DMS114 treated with DMSO at 0.1 percent for 48 hours (cell line): ENCODE results near the gene ZDHHC8.

Source experiments
- DNase-seq: peaks from one replicate; lab custom pipeline; 2025; ENCODE audit not compliant: unreplicated experiment; lab: John Stamatoyannopoulos, UW

The ZDHHC8 gene

DNA sequence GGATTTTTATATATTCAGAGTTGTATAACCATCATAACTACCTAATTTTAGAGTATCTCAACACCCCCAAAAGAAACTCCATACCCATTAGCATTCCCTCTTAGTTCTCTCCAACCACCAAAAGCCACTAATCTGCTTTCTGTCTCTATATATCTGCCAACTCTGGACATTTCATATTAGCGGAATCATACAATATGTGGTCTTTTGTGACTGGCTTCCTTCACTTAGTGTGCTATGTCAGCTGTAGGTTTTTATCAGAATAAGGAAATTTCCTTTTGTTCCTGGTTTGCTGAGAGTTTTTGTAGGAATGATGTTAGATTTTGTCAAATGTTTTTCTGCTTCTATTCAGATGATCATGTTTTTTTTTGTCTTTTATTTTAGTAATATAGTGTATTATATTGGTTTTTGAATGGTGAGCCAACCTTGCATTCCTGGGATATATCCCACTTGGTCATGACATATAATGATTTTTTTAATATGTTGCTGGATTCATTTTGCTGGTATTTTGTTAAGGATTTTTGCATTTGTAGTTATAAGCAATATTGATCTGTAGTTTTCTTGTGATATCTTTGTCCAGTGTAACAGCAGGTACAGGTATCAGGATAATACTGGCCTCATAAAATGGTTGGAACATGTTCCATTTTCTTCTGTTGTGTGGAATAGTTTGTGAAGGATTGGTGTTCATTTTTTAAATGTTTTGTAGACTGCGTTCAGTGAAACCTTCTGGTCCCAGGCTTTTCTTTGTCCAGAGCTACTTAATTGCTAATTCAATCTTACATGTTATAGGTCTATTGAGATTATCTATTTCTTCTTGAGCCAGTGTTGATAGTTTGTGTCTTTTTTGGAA lies 34.8 kb upstream of the ZDHHC8 start:
- DNase-seq, result no peak

DNA sequence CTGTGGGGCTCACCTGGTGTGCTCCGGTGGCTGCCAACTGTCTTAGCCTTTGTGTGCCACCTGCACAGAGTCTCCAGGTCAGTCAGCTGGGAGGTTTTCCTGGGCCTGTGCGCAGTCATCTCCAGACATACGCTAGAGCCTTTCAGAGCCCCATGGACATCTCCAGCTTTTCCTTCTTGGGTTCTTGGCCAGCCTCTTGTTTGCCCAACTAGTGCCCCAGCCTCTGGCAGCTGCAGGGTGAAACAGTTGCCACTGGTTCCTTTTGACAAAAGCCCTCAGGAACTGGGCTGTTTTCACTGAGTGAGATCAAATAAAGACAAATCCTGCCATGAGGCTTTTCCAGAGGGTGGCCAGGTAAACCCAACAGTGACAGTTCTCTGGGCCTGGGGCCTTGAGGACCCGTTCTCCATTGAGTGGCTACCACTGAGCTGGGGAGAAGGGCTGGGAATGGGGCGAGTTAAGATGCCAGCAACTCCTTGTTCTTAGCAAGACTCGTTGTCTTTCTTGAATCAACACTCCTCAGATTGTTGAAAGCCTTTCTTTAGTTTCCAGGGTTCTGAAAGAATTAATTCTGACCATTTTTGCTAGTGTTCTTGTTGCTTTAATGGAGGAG lies 32.4 kb upstream of the ZDHHC8 start:
- no peak for DNase-seq

GRCh38 chr22:20101638-20102037 lies 30.0 kb upstream of the ZDHHC8 start:
- DNase-seq, result no peak

DNA sequence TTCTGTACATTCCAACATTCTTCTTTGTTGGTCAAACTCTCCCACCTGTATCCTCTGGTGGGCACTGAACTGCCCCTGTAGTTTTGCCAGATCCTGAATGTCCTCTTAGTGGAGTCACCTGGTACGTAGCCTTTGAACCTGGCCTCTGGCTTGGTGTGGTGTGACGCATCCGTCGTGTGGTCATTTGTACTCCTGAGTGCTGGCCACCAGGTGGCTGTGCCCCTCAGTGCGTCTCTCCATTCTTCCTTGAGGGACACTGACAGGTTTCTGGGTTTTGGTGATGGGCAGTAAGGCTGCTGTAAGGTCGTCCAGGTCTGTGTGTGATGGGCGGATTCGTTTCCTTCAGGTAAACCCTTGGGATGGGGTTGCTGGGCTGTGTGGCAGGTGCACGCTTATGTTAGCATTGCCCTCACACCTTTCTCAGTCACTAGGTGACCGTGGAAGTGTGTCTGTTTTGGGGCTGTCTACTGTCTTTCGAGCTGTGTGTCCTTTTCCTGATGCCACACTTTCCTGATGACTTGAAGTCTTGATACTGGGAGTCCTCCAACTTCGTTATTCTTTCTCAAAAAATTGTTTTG lies 29.3 kb upstream of the ZDHHC8 start:
- no peak for DNase-seq

DNA sequence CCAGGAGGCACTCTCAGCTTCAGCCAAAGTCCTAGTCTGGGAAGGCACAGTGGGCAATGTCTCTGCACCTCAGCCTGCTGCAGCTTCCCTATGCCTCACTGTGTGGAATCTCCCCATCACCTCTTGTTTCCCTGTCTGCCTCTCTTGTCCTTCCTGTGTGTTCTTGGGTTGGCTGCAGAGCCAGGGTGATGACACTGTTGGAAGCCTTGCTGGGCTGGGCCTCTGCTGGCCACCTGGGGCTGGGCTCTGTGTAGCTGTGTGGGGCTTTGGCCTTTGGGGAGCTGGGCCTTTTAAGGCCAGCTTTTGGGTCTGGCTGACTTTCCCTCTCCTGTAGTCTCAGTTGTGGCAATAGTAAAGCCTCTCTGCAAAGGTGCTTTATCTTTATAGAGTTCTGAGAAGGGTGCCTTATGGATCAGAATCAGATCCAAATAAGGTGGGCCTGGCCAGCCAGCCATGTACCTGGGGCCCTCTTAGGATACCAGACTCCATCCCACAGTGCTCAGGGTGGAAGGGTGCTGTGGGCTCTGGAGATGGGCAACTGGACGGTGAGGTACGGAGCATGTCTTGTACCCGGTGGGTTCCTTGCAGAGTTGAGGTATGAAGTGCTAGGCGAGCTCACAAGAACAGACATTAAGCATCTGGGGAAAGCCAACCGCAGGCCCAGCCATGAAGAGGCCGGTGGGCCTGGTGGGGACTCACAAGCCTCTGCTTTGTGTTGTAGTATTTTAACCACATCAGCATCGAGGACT lies 26.0 kb upstream of the ZDHHC8 start:
- no peak for DNase-seq

DNA sequence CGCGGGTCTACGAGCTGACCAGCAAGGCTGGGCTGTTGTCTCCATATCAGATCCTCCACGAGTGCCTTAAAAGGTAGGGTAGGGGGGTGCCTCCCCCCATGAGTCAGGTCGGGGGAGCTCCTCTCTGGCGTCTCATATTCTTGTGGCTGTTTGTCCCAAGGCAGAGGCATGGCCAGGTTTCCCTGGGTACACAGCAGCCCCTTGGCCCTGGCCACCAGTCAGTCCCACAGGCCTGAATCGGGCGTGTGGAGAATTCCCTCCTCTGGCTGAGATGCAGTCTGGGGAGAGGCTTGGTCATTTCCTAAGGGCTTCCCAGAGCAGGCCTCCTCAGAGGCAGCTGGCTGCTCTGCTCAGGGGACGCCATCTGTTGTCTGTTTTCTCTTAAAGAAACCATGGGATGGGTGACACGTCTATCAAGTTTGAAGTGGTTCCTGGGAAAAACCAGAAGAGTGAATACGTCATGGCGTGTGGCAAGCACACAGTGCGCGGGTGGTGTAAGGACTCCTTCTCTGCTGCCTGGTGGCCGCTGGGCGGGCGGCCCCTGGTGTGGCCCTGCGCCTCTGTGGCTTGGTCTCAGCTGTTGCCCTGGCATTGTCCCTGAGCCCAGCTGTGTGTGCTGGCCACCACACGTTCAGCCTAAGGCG lies 25.3 kb upstream of the ZDHHC8 start:
- DNase-seq, result no peak

DNA sequence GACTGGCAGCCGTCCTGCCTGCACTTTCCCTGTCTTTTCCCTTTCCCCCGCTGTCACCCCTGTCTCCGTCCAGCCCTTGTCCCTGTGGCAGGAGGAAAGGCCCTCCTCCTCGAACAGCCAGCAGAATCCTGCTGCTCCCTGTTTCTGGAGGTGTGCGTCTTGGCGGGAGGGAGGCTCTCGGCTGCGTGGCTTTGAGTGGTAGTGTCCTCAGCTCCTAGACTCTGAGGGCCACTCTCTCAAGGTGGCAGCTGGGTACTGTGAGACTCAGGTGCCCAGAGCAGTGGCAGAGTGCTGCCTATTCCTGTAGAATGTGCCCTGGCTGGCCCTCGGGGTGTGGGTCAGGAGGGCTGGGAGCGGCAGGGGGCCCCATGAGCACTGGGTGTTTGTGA lies 24.8 kb upstream of the ZDHHC8 start:
- DNase-seq, result no peak

DNA sequence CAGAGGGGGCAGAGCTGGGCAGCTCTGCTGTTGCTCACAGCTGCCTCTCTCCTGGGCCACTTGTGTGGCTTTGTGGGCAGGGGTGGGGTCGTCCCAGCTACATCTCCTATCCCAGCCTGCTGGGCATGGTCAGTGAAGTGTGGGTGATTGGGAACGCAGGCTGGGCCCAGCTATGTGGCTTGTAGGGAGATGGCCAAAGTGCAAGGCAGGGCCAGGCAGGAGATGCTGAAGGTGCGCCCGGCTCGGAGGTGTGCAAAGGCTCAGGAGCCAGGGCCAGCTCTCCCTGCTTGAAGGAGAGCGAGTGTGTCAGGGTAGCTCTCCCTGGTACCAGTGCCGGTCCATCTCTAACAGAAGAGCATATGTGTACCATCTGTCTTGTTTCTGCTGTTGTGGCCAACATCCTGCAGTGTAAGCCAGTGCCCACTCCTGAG lies 24.1 kb upstream of the ZDHHC8 start:
- DNase-seq, result no peak

DNA sequence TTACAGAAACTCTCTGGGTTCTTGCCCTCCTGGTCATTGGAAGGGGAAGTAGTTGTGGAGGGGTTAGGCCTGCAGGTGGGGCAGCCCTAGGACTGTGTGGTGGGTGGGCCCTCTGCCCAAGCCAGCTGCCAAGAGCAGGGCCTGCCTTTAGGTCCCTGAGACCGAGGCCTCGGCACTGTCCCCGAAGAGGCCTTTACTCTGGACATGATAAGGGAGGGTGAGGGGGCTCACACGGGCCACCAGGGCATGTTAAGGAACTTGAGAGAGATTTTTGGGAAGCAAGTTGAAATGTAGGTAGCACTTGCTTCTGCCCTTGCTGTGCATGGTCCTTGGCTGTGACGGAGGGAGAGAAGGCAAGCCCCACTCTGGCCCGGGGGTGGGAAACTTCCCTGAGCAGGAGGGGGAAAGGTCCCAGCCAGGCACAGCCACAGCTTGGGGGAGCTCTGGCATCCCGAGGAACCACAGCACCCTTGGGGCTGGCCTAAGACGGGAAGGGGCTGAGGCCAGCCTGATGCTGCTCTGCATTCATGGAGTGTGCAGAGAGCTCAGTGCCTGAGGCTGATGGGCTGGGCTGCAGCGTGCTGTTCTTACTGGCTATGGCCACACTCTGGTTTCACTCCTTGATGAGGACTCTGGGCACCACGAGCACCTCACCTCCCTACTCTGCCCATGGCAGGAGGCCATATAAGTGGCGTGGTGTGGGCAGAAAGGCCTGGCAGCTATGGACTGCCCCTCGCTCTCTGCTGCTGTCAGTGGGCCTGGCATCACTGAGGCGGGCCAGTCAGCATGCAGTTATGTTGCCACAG lies 23.4 kb upstream of the ZDHHC8 start:
- no peak for DNase-seq

- no peak for DNase-seq
Observed at GRCh38 chr22:20108757-20109230, 22.8 kb upstream of the ZDHHC8 start.

DNA sequence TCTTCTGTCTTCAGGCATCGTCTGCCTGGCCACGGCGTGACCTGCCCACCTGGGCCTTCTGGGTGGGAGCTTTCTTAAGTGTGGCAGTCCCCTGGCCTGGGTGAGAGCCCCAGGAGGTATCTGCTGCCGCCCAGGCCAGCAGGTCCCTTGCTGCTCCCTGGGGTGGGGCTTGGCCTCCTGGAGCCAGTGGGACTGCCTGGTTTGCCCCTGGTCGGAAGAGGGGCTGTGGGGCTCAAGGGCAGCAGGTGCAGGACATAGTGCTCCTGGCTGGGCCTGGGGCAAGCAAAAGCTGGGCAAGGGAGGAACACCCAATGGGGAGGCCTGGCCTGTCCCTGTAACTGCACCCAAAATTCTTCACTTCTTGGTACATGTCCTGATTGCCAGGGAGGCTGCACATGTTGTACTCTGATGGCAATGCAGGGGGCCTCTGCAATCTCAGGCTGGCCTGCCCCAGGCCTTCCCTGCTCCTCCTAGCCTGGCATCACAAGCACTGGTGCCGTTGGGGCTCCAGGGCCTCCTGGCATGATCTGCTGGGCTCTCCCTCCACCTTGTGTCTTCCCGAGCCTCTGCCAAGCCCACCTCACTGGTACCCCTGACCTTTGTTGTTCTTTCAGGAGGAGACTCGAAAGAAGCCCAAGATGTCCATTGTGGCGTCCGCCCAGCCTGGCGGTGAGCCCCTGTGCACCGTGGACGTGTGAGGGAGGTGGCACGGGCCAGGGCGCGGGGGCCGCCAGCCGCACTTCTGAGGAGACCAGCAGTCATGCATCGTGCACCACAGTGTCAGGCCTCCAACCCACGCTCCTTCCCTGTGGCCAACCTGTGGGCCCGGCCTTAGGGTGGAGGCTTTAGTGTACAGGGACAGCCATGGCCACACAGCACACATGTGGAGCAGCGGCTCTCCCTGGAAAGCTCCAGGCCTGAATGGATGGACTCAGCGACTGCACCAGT lies 21.9 kb upstream of the ZDHHC8 start:
- DNase-seq, result no peak

- DNase-seq, result no peak
Observed at GRCh38 chr22:20110359-20110985, 21.1 kb upstream of the ZDHHC8 start.

DNA sequence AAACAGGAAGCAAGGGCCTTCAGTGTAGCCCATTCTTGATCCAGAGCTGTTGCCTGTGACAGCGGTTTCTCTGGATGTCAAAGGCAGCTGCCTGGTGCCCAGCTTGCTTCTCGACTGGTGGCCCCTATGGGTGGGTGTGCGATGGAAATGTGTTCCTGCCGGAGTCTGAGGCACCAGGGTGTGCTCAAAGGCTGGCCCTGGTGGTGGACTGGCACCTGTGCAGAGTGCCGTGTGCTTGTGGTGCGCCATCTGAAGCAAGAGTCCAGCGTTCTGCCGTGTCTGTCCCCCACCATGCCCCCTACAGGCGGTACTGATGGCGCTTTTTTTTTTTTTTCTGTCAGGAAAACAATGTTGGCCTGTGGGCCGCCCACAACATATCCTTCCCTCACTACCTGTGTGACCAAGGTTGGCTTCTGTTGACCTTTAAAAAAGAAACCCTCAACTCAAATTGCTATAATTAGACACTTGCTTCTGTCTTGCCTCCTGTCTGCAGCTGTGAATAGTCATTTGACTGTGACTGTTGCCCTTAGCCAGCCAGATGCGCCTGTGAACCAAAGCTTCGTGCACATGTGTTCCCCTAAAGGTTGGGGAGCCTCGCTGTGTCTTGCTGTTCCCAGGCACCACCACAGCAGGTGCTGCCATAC lies 20.4 kb upstream of the ZDHHC8 start:
- DNase-seq, result peak; percentile 32

GRCh38 chr22:20111689-20112622 lies 19.6 kb upstream of the ZDHHC8 start:
- no peak for DNase-seq

GRCh38 chr22:20112623-20113511 lies 18.7 kb upstream of the ZDHHC8 start:
- DNase-seq, result no peak
